ENCODE results near the gene ZCWPW1.
"Not testable (repeated sequence)": the region's sequence is repeated elsewhere in the genome, so short reads cannot be mapped to it uniquely, and the experiment has no call there.

ZCWPW1 gene

GRCh38 chr7:100455206-100455605, 26.7 kb upstream of the ZCWPW1 start:
- no peak for DNase-seq

DNA sequence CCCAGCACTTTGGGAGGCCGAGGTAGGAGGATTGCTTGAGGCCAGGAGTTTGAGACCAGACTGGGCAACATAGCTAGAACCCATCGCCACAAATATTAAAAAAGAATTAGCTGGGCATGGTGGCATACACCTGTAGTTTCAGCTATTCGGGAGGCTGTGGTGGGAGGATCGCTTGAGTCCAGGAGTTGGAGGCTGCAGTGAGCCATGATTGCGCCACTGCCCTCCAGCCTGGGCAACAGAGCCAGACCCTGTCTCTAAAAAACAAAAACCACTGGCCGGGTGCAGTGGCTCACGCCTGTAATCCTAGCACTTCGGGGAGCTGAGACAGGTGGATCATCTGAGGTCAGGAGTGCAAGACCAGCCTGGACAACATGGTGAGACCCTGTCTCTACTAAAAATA, 25.4 kb upstream of the ZCWPW1 start:
- DNase-seq, result not testable (repeated sequence)

DNA sequence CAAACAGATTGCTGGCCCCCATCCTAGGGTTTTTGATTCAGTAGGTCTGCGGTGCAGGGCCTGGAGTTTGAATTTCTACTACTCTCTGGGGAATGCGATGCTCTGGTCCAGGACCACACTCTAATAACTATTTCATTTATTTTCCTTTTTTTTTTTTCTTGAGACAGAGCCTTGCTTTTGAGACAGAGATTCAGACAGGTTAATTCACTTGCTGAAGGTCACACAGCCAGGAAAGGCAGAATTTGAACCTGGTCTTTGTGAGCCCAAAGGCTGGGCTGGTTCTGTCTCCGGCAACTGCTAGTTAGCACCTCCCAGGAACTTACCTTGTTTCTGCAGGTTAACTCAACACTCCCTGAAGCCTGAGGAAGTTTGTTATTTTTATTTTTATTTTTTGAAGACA, 24.0 kb upstream of the ZCWPW1 start:
- no peak for DNase-seq

DNA sequence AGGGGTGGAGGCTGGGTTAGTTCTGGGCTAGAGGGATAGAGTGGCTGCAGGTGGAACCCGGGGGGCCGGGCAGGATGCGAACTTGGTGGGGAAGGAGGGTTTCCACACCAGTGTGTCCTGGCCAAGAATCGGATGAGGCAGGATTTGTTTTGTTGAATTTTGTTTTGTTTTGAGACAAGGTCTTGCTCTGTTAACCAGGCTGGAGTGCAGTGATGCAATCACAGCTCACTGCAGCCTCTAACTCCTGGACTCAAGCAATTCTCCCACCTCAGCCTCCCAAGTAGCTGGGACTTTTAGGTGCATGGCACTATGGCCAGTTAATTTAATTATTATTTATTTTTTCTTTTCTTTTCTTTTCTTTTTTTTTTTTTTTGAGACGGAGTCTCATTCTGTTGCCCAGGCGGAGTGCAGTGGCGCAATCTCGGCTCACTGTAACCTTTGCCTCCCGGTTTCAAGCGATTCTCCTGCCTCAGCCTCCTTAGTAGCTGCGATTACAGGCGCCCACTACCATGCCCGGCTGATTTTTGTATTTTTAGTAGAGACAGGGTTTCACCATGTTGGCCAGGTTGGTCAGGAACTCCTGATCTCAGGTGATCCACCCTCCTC, 20.8 kb upstream of the ZCWPW1 start:
- DNase-seq, result no peak

DNA sequence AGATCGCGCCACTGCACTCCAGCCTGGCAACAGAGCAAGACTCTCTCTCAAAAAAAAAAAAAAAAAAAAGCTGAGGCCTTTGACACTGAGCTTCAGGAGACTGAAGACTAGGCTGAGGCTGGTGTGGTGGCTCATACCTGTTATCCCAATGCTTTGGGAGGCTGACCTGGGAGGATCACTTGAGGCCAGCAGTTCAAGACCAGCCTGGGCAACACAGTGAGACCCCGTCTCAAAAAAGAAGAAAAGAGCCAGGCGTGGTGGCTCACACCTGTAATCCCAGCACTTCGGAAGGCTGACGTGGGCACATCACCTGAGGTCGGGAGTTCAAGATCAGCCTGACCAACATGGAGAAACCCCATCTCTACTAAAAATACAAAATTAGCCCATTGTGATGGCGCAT, 18.9 kb upstream of the ZCWPW1 start:
- DNase-seq, result not testable (repeated sequence)

DNA sequence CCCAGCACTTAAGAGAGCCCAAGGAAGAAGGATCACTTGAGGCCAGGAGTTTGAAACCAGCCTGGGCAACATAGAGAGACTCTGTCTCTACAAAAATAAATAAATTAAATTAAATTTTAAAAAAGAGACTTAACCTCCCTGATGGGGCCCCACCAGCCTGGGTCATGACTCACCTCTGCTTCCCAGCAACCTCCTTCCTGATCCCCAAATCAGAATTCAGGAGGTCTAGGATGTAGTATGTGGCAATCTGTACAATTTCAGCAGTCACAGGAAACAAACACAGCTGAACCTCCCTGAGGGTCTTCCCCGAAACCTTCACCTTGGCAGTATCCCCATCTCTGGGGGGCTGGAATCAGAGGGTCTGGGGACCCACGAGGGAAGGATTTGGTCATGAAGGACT, 17.5 kb upstream of the ZCWPW1 start:
- DNase-seq, result no peak

- no peak for DNase-seq
Measured at GRCh38 chr7:100444311-100445278, 16.1 kb upstream of the ZCWPW1 start.

DNA sequence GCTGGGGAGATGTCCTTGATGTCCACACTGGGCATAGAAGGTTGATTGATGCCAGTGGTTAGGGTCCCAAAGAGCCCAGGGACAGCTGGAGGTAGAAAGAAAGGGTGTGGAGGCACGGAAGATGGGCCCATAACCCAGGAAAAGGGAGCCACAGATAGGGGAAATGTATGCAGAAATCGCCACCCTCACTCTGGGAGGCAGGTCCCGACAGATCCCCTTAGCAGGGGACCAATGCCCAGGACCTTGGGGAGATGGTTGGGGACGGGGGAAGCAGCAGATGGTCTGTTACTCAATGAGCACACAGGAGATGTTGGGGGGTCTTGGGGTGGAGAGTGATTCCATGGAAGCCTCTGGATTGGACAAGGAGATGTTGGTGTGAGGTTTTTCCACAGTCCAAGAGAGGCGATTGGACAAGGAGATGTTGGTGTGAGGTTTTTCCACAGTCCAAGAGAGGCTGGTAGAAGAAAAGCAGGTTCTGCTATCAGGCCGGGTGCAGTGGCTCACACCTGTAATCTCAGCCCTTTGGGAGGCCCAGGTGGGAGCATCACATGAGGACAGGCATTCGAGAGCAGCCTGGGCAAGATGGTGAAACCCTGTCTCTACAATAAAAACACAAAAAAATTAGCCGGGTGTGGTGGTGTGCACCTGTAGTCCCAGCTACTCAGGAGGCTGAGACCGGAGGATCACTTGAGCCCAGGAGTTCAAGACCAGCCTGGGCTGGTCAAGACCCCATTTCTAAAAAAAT, 14.8 kb upstream of the ZCWPW1 start:
- DNase-seq, result no peak

- DNase-seq, result no peak
Measured at GRCh38 chr7:100441641-100442535, 13.4 kb upstream of the ZCWPW1 start.

DNA sequence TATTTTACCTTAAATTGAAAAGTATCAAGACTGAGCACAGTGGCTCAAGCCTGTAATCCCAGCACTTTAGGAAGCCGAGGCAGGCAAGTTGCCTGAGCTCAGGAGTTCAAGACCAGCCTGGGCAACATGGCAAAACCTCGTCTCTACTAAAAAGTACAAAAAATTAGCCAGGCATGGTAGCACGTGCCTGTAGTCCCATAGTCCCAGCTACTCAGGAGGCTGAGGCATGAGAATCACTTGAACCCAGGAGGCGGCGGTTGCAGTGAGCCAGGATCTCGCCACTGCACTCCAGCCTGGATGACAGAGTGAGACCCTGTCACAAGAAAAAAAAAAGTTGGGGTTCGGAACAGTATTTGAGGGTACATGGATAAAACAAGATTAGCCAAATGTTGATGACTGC, 10.7 kb upstream of the ZCWPW1 start:
- not testable (repeated sequence) for DNase-seq

- not testable (repeated sequence) for DNase-seq
Measured at GRCh38 chr7:100438731-100439130, 10.2 kb upstream of the ZCWPW1 start.

DNA sequence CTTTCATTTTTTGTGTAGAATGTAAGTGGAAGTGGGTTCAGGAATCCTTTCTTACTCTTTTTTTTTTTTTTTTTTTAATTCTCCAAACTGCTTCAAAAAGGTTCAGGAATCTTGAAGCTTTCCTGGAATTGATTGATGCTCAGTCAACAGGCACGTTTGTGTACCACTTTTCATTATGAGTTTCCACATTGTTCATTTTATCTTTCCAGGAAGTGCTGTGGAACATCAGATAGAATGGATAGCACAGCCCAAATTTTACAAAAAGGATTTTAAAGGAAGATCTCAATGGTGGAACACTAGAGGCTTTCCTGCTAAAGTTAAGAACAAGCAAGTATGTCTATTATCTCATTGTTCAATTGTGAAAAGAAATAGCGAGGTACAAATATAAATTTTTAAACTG, 9.7 kb upstream of the ZCWPW1 start:
- no peak for DNase-seq

DNA sequence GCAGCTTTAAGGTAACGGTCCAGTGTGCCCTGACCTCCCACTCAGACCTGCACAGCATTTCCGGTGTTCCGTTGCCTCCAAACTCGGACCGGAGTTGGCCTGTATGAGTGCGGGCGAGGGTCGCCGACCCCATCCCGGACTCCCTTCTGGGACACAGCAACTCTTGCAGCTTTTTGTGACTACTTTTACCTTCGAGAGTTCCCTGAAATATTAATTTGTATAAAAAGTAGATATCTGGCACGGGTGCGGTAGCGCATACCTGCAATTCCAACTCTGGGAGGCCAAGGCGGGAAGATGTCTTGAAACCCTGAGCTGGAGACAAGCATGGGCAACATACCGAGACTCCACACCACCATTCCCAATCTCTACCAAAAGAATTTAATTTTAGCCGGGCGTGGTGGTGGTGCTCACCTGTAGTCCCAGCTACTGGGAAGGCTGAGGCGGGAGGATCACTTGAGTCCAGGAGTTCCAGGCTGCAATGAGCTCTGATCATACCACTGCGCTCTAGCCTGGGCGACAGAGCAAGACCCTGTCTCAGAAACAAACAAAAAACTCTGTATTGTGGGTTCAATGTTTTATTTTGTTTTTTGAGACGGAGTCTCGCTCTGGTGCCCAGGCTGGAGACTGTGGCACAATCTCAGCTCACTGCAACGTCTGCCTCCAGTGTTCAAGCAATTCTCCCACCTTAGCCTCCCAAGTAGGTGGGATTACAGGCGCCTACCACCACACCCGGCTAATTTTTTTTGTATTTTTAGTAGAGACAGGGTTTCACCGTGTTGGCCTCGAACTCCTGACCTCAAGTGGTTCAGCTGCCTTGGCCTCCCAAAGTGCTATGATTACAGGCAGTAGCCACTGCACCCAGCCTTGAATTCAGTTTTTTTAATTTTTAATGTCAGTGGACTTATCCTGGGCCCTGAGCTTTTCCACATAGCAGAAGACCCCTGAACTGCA, 8.9 kb upstream of the ZCWPW1 start:
- no peak for DNase-seq

- no peak for DNase-seq
Measured at GRCh38 chr7:100435401-100436304, 7.2 kb upstream of the ZCWPW1 start.

DNA sequence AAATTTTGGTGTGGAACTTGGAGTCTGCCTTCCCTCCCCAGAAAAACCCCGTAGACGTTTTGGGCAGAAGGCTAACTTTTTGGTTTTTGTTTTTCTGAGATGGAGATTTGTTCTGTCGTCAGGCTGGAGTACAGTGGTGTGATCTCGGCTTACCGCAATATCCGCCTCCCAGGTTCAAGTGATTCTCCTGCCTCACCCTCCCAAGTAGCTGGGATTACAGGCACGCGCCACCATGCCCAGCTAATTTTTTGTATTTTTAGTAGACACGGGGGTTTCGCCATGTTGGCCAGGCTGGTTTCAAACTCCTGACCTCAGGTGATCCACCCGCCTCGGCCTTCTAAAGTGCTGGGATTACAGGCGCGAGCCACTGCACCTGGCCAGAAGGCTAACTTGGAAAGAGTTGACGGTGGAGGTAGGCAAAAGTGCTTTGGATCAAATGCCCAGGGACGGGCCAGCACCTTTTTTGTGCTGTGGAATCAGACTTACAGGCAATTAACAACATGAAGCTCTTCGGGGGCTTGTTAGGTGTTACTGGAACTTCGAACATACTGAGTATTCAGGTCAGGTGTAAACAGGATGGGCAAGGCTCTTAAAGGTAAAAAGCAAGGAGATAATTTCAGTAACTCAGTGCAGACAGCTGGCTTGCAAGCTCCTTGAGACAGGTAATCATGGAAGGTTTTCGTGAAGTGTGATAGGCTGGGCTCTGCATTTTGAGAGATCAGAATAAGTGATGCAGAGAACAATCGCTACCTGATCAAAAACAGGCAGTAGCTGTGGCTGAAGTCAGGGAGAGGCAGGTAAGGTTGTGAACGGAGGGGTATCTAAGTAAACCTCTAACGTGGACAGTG, 6.0 kb upstream of the ZCWPW1 start:
- no peak for DNase-seq

DNA sequence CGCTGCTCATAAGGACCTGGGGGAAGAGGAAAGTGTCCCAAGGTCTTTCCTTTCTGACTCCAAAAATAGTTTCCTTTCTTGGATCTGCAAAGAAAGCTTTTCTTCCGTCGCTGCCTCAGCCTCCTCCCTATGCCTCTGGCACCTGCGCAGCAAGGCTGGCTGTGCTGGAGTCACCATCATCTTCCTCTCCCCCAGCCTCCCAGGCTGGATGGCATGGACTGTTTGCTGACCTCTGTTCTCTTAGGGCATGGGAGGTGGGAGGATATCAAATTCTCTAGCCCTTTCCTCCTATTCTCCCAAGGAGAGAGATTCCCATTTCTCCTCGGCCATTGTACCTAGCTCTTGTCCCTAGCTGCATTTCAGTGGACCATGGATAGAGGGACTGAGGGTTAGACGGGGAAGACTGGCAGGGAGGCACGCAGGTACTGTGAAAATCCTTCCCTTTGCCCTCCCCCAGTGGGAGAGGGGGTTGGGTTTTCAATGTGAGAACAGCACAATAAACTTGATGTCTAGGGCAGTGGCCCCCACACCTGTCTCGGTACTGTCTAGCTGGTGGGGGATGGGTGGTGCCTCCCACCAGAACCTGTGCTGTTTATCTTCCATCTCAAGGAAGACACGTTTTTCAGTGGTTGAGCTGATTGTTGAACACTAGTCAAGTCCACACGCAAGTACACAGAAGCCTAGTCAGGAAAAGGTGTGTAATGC, 5.2 kb upstream of the ZCWPW1 start:
- DNase-seq, result no peak

GRCh38 chr7:100433276-100433591, 4.7 kb upstream of the ZCWPW1 start:
- DNase-seq, result no peak

DNA sequence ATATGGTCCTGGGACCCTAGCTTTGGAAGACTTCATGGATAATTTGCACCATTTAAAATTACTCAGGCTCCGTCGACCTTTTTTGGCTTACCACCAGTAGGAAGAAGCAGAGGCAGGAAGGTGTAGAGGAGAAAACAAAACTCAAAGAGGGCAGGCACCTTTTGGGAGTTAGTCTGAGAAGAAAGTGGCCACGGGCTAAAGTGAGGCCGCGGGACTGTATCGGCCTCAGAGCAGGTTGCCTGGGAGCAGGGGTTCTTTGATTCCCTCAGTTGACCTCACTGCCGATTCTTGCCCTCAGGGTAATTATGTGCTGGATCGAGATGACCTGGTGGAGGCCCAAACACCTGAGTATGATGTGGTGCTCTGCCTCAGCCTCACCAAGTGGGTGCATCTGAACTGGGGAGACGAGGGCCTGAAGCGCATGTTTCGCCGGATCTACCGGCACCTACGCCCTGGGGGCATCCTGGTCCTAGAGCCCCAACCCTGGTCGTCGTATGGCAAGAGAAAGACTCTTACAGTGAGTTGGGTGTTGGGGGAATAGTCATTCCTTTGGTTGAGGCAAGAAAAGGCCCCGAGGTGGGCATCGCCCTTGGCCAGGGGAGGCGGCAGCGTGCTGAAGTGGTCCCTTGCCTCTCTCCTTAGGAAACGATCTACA, 4.2 kb upstream of the ZCWPW1 start:
- DNase-seq, result no peak

Measured in NK-92 treated with Interleukin-12 subunit alpha and Interleukin-12 subunit beta, amount 100 ng/mL, for 24 hours (cell line).